ENCODE results near the gene NMU. TPM values are rescaled to one million over a fixed set of nuclear protein-coding genes. Genes with fewer than 3 reads are reported as not detected.
"Not testable (repeated sequence)": the region's sequence is repeated elsewhere in the genome, so short reads cannot be mapped to it uniquely, and the experiment has no call there.

The NMU gene
- total RNA-seq, 1 experiment from 2014 or later = 0.54 TPM

DNA sequence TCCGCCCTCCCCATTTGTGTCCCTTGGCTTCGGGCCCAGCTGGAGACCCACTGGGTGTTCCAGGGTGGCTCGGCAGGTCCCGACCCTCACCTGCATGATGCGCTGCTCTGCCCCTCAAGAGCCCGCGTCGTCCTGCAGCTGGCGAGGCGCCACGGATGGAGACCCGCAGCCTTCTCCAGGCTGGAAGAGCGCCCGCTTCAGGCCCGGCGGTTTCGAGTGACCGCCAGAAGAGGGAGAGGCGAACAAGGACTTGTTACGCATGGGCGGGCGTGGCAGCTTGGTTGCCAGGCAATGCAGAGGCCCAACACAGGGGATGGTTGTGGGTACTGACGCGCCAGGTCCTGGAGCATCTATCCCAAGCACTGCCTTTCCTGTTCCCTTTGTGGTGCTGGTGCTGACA is 44.1 kb downstream of the NMU start, which contains the start of gene PDCL2:
PDCL2 (minus strand) TSS at position 232 of the 400 bp plus-strand sequence; CDS start at position 96, 136 bp downstream.
- H3K27ac ChIP-seq (ENCODE audit: low read length) = no peak within 1 kb of the TSS
- DNase-seq (ENCODE audit: low read depth, low spot score) (no peak), ATAC-seq (no peak)
- no TSS peak for BruUV-seq (replicated peaks)
- POLR2A ChIA-PET = no interaction called here
- no peaks in the 10 kb centered on the region for H3K4me1 ChIP-seq (ENCODE audit: control insufficient read depth, insufficient read depth, low read length)
- TF ChIP-seq SIN3A (IDR thresholded peaks at IDR 0.05; ENCODE audit: borderline replicate concordance, insufficient read depth, low read depth, low read length) = no peak
- TF ChIP-seq TCF7L2 (IDR thresholded peaks at IDR 0.05; ENCODE audit: low read depth, low read length) = no peak
- TF ChIP-seq, protein P1, sequence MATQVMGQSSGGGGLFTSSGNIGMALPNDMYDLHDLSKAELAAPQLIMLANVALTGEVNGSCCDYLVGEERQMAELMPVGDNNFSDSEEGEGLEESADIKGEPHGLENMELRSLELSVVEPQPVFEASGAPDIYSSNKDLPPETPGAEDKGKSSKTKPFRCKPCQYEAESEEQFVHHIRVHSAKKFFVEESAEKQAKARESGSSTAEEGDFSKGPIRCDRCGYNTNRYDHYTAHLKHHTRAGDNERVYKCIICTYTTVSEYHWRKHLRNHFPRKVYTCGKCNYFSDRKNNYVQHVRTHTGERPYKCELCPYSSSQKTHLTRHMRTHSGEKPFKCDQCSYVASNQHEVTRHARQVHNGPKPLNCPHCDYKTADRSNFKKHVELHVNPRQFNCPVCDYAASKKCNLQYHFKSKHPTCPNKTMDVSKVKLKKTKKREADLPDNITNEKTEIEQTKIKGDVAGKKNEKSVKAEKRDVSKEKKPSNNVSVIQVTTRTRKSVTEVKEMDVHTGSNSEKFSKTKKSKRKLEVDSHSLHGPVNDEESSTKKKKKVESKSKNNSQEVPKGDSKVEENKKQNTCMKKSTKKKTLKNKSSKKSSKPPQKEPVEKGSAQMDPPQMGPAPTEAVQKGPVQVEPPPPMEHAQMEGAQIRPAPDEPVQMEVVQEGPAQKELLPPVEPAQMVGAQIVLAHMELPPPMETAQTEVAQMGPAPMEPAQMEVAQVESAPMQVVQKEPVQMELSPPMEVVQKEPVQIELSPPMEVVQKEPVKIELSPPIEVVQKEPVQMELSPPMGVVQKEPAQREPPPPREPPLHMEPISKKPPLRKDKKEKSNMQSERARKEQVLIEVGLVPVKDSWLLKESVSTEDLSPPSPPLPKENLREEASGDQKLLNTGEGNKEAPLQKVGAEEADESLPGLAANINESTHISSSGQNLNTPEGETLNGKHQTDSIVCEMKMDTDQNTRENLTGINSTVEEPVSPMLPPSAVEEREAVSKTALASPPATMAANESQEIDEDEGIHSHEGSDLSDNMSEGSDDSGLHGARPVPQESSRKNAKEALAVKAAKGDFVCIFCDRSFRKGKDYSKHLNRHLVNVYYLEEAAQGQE (IDR thresholded peaks at IDR 0.05; ENCODE audit: insufficient read depth in 1 of 2, low read depth in 2 of 2, low read length in 1 of 2) = no peak
- TF ChIP-seq, protein P2, sequence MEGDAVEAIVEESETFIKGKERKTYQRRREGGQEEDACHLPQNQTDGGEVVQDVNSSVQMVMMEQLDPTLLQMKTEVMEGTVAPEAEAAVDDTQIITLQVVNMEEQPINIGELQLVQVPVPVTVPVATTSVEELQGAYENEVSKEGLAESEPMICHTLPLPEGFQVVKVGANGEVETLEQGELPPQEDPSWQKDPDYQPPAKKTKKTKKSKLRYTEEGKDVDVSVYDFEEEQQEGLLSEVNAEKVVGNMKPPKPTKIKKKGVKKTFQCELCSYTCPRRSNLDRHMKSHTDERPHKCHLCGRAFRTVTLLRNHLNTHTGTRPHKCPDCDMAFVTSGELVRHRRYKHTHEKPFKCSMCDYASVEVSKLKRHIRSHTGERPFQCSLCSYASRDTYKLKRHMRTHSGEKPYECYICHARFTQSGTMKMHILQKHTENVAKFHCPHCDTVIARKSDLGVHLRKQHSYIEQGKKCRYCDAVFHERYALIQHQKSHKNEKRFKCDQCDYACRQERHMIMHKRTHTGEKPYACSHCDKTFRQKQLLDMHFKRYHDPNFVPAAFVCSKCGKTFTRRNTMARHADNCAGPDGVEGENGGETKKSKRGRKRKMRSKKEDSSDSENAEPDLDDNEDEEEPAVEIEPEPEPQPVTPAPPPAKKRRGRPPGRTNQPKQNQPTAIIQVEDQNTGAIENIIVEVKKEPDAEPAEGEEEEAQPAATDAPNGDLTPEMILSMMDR (IDR thresholded peaks at IDR 0.05) = no peak
- no peak for TF ChIP-seq POLR2AphosphoS5 (IDR thresholded peaks at IDR 0.05; ENCODE audit: low read depth, low read length)
- in situ Hi-C loops (cut with HindIII; ENCODE audit: low pct_unique_long_range_greater_than_20kb, low sequenced_read_pairs) (no loop called here), intact Hi-C loops (cut with micrococcal nuclease; ENCODE audit: unreplicated experiment) (no loop called here)
- CTCF ChIA-PET = no interaction called here
- no peaks in the 10 kb centered on the region for H3K27me3 ChIP-seq (ENCODE audit: control insufficient read depth, insufficient read depth, low read length)
- no peak within 1 kb of the TSS for H3K4me3 ChIP-seq (ENCODE audit: low read depth in 2 of 2, low read length in 2 of 2)
- H3K36me3 ChIP-seq (ENCODE audit: control insufficient read depth, insufficient read depth, low read length) = no peaks in the 10 kb centered on the region
- no peaks in the 10 kb centered on the region for H3K9me3 ChIP-seq (ENCODE audit: control insufficient read depth, insufficient read depth, low read depth, low read length)

DNA sequence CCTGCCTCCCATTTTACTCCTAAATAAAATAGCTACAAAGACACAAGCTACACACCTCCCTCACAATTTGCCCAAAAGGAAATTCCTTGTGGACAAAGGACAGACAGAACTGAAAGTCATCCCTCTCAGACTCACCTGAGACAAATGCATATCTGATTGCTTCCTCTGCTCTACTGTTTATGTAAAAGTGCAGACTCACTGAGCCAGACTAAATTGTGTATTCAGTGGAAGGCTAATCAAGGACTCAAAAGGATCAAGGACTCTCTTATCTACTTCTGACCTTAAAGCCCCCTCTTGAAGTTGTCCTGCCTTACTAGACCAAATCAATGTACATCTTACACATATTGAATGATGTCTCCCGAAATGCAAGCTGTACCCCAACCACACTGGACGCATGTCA is 47.9 kb downstream of the NMU start:
- no TSS peak for BruUV-seq (replicated peaks)
- Histone ChIP-seq H3K27me3 (ENCODE audit: control insufficient read depth, insufficient read depth, low read length) (no peaks in the 10 kb centered on the region), H3K4me3 (ENCODE audit: low read depth in 2 of 2, low read length in 2 of 2) (no peak overlapping the region), H3K9me3 (ENCODE audit: control insufficient read depth, insufficient read depth, low read depth, low read length) (no peaks in the 10 kb centered on the region), H3K27ac (ENCODE audit: low read length) (no peak overlapping the region), H3K36me3 (ENCODE audit: control insufficient read depth, insufficient read depth, low read length) (no peaks in the 10 kb centered on the region), H3K4me1 (ENCODE audit: control insufficient read depth, insufficient read depth, low read length) (no peaks in the 10 kb centered on the region)
- TF ChIP-seq TCF7L2 (IDR thresholded peaks at IDR 0.05; ENCODE audit: low read depth, low read length) (no peak), POLR2AphosphoS5 (IDR thresholded peaks at IDR 0.05; ENCODE audit: low read depth, low read length) (no peak), SIN3A (IDR thresholded peaks at IDR 0.05; ENCODE audit: borderline replicate concordance, insufficient read depth, low read depth, low read length) (no peak)
- TF ChIP-seq, protein P1 (IDR thresholded peaks at IDR 0.05; ENCODE audit: insufficient read depth in 1 of 2, low read depth in 2 of 2, low read length in 1 of 2) = no peak
- TF ChIP-seq, protein P2 (IDR thresholded peaks at IDR 0.05) = no peak
- in situ Hi-C loops (cut with HindIII; ENCODE audit: low pct_unique_long_range_greater_than_20kb, low sequenced_read_pairs) (no loop called here), intact Hi-C loops (cut with micrococcal nuclease; ENCODE audit: unreplicated experiment) (no loop called here)
- DNase-seq (ENCODE audit: low read depth, low spot score) (no peak), ATAC-seq (no peak)
- ChIA-PET POLR2A (no interaction called here), CTCF (no interaction called here)

DNA sequence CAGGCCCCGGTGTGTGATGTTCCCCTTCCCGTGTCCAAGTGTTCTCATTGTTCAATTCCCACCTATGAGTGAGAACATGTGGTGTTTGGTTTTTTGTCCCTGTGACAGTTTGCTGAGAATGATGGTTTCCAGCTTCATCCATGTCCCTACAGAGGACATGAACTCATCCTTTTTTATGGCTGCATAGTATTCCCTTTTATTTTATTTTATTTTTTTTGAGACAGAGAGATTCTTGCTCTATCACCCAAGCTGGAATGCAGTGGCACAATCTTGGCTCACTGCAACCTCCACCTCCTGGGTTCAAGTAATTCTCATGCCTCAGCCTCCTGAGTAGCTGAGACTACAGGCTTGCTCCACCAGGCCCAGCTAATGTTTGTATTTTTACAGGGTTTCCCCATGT is 53.3 kb downstream of the NMU start:
- H3K4me3 ChIP-seq (ENCODE audit: low read depth in 2 of 2, low read length in 2 of 2); H3K36me3 ChIP-seq (ENCODE audit: control insufficient read depth, insufficient read depth, low read length); H3K27ac ChIP-seq (ENCODE audit: low read length); in situ Hi-C loops (cut with HindIII; ENCODE audit: low pct_unique_long_range_greater_than_20kb, low sequenced_read_pairs); H3K27me3 ChIP-seq (ENCODE audit: control insufficient read depth, insufficient read depth, low read length); CTCF ChIA-PET; BruUV-seq (replicated peaks); H3K4me1 ChIP-seq (ENCODE audit: control insufficient read depth, insufficient read depth, low read length); intact Hi-C loops (cut with micrococcal nuclease; ENCODE audit: unreplicated experiment); H3K9me3 ChIP-seq (ENCODE audit: control insufficient read depth, insufficient read depth, low read depth, low read length); DNase-seq (ENCODE audit: low read depth, low spot score); ATAC-seq: not testable (repeated sequence)
- POLR2A ChIA-PET = interaction anchor here (0.6 kb wide), 1 partner anchor 9 kb away, joined by 4 read pairs; no protein-coding TSS in a partner anchor
